ENCODE data around the gene ONECUT1. TPM values are rescaled to one million over a fixed set of nuclear protein-coding genes. Genes with fewer than 3 reads are reported as not detected.
A peak's percentile ranks its signal among the peaks of the same experiment; 100 is the strongest.

The ONECUT1 gene
- total RNA-seq, 4 donors from 2014 or later = not detected

GRCh38 chr15:52803467-52804306 lies 13.6 kb upstream of the ONECUT1 start:
- Histone ChIP-seq H3K4me3 (peak overlapping the region in 1 of 4 donors; percentile 62), H3K9me3 (no peaks in the 10 kb centered on the region), H3K36me3 (no peaks in the 10 kb centered on the region), H3K4me1 (peaks cover 22 to 33% (median 25%) of the 10 kb centered on the region in 3 donors), H3K27ac (no peak overlapping the region), H3K27me3 (peaks cover 16 to 100% (median 54%) of the 10 kb centered on the region in 4 donors)
- WGBS, 2 donors = 4 to 7% methylated on average over 19 to 26 of the region's 49 CpGs
- DNase-seq = no peak
- intact Hi-C loops (cut with DNase I) = no loop called here
- TF ChIP-seq CTCF (IDR thresholded peaks at IDR 0.05) = no peak
- TF ChIP-seq POLR2A (IDR thresholded peaks at IDR 0.05) = no peak

DNA sequence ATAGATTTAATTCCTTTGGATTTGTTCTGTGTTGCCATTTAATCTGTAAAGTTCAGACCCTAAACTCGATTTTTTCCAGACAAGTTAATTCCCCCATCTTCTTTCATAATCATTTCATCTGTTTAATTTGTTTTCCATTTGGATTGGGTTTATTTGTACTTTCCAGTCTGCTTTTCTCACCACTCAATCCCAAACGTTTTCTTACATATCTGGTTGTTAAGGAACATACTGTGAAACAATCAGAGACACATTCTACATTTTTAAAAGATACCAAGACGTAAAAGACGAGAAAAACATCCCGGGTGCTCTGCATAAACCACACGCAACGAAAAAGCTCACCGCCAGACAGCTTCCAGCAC lies 13.0 kb upstream of the ONECUT1 start:
- no peak for TF ChIP-seq POLR2A (IDR thresholded peaks at IDR 0.05)
- TF ChIP-seq CTCF (IDR thresholded peaks at IDR 0.05) = no peak
- intact Hi-C loops (cut with DNase I) = no loop called here
- H3K27me3 ChIP-seq = peaks cover 16 to 100% (median 57%) of the 10 kb centered on the region in 4 donors
- 13 to 20% methylated on average over 8 of the region's 8 CpGs for WGBS, 2 donors
- H3K27ac ChIP-seq = no peak overlapping the region
- DNase-seq = no peak
- H3K4me3 ChIP-seq = no peak overlapping the region
- H3K4me1 ChIP-seq = peaks cover 22 to 39% (median 26%) of the 10 kb centered on the region in 3 donors
- H3K36me3 ChIP-seq = no peaks in the 10 kb centered on the region
- H3K9me3 ChIP-seq = no peaks in the 10 kb centered on the region

GRCh38 chr15:52802110-52802509 lies 12.0 kb upstream of the ONECUT1 start:
- TF ChIP-seq POLR2A (IDR thresholded peaks at IDR 0.05) = no peak
- TF ChIP-seq CTCF (IDR thresholded peaks at IDR 0.05) = no peak
- 19 to 42% methylated on average over 2 of the region's 2 CpGs for whole genome bisulfite sequencing, 2 donors
- H3K9me3 ChIP-seq = no peaks in the 10 kb centered on the region

GRCh38 chr15:52801748-52802085 lies 11.6 kb upstream of the ONECUT1 start:
- DNase-seq = no peak
- peaks cover 22 to 46% (median 29%) of the 10 kb centered on the region in 3 donors for H3K4me1 ChIP-seq

More at GRCh38 chr15:52802110-52802509, 12.0 kb upstream of the ONECUT1 start:
- Histone ChIP-seq H3K36me3 (no peaks in the 10 kb centered on the region), H3K27me3 (peaks cover 16 to 100% (median 64%) of the 10 kb centered on the region in 4 donors), H3K4me3 (no peak overlapping the region), H3K4me1 (peaks cover 22 to 46% (median 29%) of the 10 kb centered on the region in 3 donors), H3K27ac (no peak overlapping the region)
- no peak for DNase-seq
- intact Hi-C loops (cut with DNase I) = no loop called here

More at GRCh38 chr15:52801748-52802085, 11.6 kb upstream of the ONECUT1 start:
- Histone ChIP-seq H3K9me3 (no peaks in the 10 kb centered on the region), H3K27me3 (peaks cover 16 to 100% (median 64%) of the 10 kb centered on the region in 4 donors), H3K27ac (no peak overlapping the region), H3K4me3 (no peak overlapping the region), H3K36me3 (no peaks in the 10 kb centered on the region)
- intact Hi-C loops (cut with DNase I) = no loop called here
- no peak for TF ChIP-seq POLR2A (IDR thresholded peaks at IDR 0.05)
- TF ChIP-seq CTCF (IDR thresholded peaks at IDR 0.05) = no peak
- WGBS, 2 donors = 53 to 92% methylated on average over 6 to 7 of the region's 14 CpGs

Measured in esophagus squamous epithelium (tissue), 5 donors.